GM13976 (cell line): ENCODE data around the gene CPT1B.
A peak's percentile ranks its signal among the peaks of the same experiment; 100 is the strongest.
"Not testable (repeated sequence)": the region's sequence is repeated elsewhere in the genome, so short reads cannot be mapped to it uniquely, and the experiment has no call there.

Source experiments
- DNase-seq: peaks from one replicate; pipeline ENCODE4 v3.0.0; 2012; ENCODE audit warnings: low spot score
- in situ Hi-C: fragments of 300-500 bp; cut with MboI; formaldehyde crosslinking; loops from one replicate; pipeline ENCODE4 v1.12.0; 2022; ENCODE audit warnings: low sequenced_read_pairs, mixed read lengths, inconsistent platforms; ENCODE audit not compliant: unreplicated experiment
- TF ChIP-seq, protein P1 (sequence below): IDR thresholded peaks from 2 replicates; pipeline ENCODE4 v1.5.1; 2012; ENCODE audit warnings: borderline replicate concordance, mild to moderate bottlenecking; ENCODE audit not compliant: insufficient read depth; ENCODE audit errors: extremely low read depth, missing control alignments, control extremely low read depth

CPT1B gene

GRCh38 chr22:50609599-50609998, 31.4 kb upstream of the CPT1B start:
- TF ChIP-seq, protein P1, sequence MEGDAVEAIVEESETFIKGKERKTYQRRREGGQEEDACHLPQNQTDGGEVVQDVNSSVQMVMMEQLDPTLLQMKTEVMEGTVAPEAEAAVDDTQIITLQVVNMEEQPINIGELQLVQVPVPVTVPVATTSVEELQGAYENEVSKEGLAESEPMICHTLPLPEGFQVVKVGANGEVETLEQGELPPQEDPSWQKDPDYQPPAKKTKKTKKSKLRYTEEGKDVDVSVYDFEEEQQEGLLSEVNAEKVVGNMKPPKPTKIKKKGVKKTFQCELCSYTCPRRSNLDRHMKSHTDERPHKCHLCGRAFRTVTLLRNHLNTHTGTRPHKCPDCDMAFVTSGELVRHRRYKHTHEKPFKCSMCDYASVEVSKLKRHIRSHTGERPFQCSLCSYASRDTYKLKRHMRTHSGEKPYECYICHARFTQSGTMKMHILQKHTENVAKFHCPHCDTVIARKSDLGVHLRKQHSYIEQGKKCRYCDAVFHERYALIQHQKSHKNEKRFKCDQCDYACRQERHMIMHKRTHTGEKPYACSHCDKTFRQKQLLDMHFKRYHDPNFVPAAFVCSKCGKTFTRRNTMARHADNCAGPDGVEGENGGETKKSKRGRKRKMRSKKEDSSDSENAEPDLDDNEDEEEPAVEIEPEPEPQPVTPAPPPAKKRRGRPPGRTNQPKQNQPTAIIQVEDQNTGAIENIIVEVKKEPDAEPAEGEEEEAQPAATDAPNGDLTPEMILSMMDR, result no peak
- no peak for DNase-seq
- in situ Hi-C loops, result no loop called here

DNA sequence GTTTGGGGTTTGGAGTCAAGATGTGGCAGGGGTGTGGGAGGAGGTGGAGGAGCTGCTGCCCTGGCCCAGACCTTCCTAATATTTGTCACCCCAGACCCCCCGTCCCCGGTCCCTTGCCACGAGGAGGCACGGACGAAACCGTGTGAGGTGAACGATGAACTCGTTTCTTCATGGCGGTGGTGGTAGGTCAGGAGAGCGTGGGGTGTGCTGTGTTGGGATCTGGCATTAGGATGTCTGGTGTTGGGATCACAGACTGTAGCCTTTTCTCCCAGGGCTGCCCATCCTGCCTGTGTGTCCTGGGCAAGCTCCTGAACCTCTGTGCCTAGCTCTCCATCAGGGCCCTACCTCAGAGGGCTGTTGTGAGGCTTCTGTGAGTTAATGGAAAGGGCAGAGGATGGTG, 30.8 kb upstream of the CPT1B start:
- peak; percentile 25 for DNase-seq
- in situ Hi-C loops, result no loop called here
- TF ChIP-seq, protein P1, result no peak

GRCh38 chr22:50608058-50608840, 30.0 kb upstream of the CPT1B start:
- in situ Hi-C loops, DNase-seq: not testable (repeated sequence)

DNA sequence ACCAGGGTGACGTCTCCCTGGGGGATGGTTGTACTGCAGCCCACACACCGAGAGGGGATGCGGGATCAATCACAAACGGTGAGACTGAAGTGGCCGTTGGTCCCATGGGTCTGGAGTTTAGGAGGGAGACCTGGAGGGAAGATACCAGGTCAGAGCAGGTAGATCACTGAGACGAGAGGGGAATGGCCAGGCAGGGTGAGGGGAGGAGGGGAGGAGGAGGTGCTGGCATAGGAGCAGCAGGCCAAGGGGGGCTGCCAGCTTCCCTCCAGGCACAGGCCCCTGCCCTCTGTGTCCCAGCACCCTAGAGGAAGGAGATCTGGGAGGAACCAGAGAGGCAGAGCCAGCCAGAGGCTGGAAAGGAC, 29.4 kb upstream of the CPT1B start:
- TF ChIP-seq, protein P1, result no peak
- in situ Hi-C loops, result no loop called here
- peak; percentile 26 for DNase-seq

DNA sequence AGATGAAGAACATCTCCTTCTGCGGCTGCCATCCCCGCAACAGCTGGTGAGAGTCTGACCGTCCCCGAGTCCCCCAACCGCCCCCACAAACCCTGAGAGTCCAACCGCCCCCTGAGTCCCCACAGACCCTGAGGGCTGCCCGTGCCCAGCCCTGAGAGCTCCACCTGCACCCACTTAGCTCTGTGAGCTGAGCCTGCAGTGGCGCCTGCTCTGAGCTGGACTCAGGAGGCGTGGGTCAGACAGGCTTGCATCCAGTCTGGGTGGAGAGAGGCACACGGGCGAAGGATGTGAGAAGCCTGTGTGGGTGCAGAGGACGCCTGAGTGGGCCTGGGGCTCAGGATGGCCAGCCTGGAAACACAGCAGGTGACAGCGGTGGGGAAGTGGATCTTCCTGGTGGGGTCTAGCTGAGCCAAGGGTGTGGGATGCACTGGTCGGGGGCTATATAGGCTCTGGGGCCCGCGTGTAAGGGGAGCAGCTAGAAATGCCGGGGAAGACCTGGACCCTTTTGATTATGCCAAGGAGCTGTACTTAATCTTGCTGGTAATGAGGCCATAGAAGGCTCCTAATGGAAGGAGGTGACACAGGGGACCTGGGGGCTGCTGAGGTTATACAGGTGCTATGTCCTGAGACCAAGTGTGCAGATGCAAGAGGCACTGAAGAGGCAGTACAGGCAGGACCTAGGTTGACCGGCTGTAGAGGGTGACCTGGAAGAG, 28.9 kb upstream of the CPT1B start:
- DNase-seq, result peak; percentile 26
- TF ChIP-seq, protein P1, result no peak
- in situ Hi-C loops, result no loop called here

- TF ChIP-seq, protein P1, result peak; percentile 24
- in situ Hi-C loops, result no loop called here
- DNase-seq, result peak; percentile 57
Measured at GRCh38 chr22:50606165-50606945, 28.1 kb upstream of the CPT1B start.
